ENCODE data around the gene ZNF22.

ZNF22 gene

DNA sequence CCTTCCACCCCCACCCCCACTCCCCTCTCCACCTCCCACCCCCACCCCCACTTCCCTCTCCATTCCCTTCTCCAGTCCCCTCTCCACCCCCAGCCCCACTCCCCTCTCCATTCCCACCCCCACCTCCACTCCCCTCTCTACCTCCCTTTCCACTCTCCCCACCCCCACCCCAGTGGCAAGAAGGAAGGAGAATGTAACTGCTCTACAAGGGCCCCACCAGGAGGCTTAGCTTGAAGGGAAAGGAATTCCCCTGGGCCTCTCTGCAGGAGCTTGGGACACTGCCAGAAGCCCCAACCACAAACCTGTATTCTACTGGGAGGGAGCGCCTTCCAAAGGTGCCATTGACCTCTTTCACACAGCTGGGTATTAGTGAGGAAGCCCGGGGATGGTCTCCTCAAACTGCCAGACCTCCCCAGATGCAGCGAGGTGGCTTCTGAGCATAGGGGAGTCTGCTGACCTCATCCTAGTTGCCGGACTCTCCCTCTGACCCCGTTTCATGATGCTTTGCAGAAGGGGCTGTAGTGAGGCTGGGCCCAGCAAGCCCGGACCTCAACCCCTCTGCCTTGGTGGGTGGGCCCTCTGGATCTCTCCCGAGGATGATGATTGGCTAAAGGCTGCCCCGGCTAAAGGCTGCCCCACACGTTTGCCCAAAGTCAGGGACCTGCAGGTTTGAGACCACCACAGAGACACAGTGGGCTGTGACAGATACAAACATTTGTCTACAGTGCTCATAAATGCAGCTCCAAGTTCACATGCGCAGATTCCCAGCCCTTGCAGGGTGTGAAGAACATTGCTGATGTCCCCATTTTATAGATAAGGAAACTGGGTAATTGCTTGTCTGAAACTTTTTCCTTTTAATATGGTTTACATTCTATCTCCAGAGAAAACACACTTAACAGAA, 25.0 kb upstream of the ZNF22 start:
- in situ Hi-C loops (cut with HindIII; ENCODE audit: low pct_unique_long_range_greater_than_20kb, low sequenced_read_pairs): no loop called here
- no peak for TF ChIP-seq JUND (IDR thresholded peaks at IDR 0.05; ENCODE audit: low read depth)
- peak in 1 of 2 experiments; percentile 33 for DNase-seq (ENCODE audit: low read depth in 1 of 2, low spot score in 1 of 2)

DNA sequence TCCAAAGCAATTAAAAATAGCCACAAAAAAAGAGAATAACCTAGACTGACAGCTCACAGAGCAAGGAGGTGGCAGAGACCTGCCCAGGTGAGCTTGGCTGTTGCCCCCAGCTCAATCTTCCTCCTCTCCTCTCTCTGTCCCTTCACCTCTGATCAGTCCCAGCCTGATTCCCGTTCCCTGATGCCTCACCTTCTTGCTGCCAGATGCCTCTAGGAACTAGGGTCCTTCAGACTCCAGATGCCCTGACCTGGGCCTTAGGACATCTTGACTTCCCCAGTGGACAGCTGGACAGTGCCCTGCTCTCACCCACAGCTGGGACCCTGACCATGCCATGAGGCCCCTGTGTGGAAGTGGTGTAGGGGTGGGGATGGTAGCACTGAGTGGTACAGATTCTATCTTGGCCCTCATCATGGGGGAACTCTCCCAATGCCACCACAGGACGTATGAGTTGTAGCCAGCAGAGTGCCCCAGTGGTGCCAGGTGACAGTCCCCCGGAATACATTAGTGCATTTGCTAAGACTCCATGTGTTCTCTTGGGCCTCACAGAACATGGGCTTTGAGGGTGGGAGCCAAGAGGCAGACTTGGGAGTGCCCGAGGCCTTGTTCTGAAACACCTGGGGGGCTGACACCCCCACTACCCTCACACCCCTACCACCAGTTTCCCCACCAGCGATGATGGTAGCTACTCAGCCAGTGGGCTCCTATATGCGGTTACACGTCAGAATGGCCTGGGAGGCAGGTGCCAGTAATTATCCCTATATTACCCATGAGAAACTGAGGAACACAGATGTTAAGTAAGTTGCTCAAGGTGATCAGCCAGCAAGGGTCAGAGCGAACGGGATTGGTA, 24.1 kb upstream of the ZNF22 start:
- TF ChIP-seq JUND (IDR thresholded peaks at IDR 0.05; ENCODE audit: low read depth): no peak
- no peak for DNase-seq (ENCODE audit: low read depth in 1 of 2, low spot score in 1 of 2)
- in situ Hi-C loops (cut with HindIII; ENCODE audit: low pct_unique_long_range_greater_than_20kb, low sequenced_read_pairs): no loop called here

DNA sequence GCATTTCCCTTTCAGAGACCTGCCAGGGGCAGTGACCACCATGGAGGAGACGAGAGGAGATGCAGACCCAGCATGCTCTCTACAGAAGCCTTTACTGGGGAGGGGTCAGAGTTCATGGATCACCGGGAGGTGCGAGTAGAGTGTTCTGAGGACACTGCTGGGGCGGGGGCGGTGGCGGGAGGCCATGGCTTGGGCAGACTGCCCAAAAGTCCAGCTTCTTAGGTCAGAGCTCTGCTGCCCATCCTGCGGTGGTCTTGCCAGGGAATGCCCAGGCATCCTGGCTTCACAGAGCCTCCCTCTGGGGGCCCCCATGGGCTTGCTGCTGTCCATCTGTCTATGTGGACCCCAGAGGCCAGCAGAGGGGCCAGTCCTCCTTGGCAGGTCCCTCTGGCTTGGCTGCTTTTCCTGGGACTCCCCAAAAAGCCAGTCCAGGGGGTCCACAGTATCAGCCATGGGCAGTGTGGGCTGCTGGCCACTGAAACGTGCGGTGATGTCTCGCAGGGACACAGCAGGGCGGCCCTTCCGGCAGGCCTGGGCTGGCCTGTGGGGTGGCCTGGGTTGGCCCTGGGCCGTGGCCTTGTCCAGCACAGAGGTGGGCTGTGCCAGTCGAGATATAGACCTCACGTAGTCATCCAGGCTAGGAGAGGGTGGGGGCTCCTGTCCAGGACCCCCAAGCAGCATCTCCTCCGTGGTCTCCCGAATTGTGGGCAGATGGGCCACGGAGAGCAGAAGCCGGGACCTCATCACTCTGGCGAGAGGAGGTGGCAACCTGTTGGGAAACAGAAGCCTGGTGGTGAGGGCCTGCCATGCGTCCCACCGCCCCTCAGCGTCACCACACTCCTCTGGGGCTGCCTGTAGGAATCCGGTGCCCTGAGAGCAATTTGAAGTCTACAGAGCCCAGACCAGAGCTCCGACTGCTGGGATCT, 23.2 kb upstream of the ZNF22 start:
- in situ Hi-C loops (cut with HindIII; ENCODE audit: low pct_unique_long_range_greater_than_20kb, low sequenced_read_pairs): no loop called here
- no peak for TF ChIP-seq JUND (IDR thresholded peaks at IDR 0.05; ENCODE audit: low read depth)
- no peak for DNase-seq (ENCODE audit: low read depth in 1 of 2, low spot score in 1 of 2)

DNA sequence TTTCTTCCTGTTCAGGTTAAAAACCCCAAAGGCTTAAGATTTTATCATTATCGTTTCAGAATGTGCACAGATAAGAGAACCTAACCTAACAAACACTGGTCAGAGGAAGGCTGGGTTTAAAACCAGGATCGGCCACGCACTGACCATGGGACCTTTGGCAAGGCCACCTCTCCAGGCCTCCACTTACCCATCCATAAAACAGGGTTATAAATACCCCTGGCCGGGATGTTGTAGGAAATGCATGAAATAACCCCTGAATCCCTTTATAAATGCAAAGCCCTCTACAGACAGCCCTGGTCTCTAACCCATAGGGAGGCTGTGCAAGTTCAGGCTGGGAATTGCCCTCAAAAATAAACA, 22.5 kb upstream of the ZNF22 start:
- no peak for TF ChIP-seq JUND (IDR thresholded peaks at IDR 0.05; ENCODE audit: low read depth)
- in situ Hi-C loops (cut with HindIII; ENCODE audit: low pct_unique_long_range_greater_than_20kb, low sequenced_read_pairs): no loop called here
- no peak for DNase-seq (ENCODE audit: low read depth in 1 of 2, low spot score in 1 of 2)

DNA sequence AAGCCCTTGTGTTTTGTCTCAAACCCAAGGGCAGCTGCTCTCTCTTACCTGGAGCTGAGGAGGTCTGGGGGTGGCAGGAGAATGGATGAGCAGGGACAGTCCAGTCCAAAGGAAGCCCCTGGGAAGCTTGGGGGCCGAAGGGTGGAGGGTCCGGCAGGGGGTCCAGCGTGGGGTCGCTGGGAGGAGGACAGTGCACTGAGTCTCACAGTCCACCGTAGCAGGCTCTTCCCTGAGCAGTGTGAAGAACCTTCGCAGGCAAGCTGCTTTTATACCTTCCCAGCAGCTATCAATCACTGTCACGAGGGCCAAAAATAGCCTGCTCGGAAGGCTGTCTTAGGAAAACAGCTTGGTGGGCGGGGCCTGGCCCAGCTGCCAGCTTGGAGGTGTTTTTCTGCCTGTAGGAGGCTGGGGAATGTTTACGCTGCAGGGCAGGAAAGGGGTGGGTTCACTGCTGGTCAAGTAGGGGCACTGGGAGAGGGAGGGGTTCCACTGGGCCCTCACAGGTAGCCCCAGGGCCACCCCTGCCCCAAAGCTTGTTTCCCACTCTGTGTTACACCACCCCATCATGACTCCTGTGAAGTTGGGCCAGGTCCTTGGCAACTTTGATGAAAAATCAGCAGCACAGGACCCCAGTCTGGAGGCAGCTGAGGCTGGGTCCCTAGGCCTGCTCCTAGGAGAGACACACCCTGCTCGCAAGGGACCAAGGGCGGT, 22.0 kb upstream of the ZNF22 start, which contains the start of gene DEPP1:
Gene DEPP1 (minus strand): TSS at position 240 of the 711 bp plus-strand sequence. CDS start 779 bp downstream, outside the sequence.
- in situ Hi-C loops (cut with HindIII; ENCODE audit: low pct_unique_long_range_greater_than_20kb, low sequenced_read_pairs): no loop called here
- no peak for TF ChIP-seq JUND (IDR thresholded peaks at IDR 0.05; ENCODE audit: low read depth)
- peak; percentile 92 to 96 for DNase-seq (ENCODE audit: low read depth in 1 of 2, low spot score in 1 of 2)

DNA sequence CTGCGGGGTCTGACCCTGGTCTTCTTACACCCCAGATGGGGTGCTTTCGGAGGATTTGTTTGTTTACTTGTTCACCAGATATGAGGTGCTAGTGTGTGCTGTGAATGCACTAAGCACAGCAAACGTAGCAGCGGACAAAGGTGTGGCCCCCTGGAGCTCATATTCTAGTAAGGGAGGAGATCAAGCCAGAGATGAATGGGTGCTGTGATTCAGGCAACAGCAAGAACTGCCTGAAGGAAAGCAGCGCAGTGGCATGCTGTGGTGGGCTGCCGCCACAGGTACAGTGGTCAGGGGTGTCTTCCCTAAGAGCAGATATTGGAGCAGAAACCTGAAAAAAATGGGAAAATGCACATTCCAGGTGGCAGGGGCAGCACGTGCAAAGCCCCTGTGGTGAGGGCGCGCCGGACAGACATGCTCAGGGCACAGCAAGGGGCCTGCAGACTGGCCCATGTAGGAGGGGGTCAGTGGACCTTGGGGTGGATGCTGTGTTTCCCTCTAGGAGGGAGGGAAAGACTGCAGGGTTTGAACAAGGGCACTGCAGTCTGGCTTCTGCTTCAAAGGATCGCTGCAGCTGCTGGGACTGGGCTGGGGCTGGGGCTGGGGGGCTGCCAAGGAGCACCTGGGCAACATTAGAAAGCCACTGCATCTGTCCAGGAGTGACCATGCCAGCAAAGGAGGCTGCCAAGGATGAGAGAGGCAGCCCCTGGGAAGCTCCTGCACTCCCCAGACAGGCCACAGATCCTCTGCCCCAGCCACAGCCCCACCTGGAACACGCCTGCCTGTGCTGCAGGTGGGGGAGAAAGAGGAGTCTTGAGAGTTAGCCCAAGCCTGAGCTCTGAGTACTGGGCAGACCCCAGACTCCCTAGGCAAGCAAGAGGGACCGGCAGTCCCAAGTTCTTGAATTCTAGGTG, 21.2 kb upstream of the ZNF22 start:
- in situ Hi-C loops (cut with HindIII; ENCODE audit: low pct_unique_long_range_greater_than_20kb, low sequenced_read_pairs): no loop called here
- no peak for DNase-seq (ENCODE audit: low read depth in 1 of 2, low spot score in 1 of 2)
- TF ChIP-seq JUND (IDR thresholded peaks at IDR 0.05; ENCODE audit: low read depth): no peak

DNA sequence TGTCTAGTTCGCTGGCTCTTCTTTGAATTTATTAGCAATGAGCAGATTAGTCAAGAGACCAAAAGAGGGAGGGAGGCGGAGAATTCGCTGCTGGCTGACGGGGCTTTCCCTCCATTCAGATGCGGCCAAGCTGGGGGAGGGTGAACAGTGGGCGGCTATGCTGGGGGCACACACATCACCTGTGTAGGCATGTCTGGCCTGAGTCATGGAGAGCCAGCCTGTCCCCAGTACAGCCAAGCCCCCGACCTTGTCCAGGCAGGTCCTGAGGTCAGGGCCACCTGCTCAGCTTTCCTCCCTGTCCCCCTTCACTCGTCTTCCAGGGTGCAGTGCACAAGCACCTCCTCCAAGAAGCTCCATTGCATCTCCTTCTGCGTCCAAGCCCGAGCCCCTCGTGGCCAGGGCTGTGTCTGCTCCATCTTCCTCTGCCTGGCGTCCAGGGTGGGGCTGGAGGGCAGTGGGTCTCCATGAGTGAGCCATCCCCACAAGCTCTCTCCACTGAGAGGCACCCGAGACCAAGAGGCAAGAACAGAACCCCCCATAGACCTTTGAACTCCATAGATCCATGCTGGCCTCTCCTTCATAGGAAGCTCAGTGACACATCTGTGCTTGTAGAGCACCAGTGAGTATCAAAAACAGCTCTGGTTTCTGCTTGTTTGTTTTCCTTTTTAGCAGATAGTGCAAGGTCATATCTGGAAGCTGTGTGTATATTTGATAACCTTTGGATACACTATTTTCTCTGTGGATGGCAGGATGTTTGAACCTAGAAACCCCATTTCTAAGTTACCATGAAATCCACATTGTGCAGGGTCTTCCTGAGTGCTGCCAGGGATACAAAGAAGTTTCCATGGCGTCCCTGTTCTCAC, 20.2 kb upstream of the ZNF22 start:
- in situ Hi-C loops (cut with HindIII; ENCODE audit: low pct_unique_long_range_greater_than_20kb, low sequenced_read_pairs): no loop called here
- DNase-seq (ENCODE audit: low read depth in 1 of 2, low spot score in 1 of 2): no peak
- TF ChIP-seq JUND (IDR thresholded peaks at IDR 0.05; ENCODE audit: low read depth): no peak

DNA sequence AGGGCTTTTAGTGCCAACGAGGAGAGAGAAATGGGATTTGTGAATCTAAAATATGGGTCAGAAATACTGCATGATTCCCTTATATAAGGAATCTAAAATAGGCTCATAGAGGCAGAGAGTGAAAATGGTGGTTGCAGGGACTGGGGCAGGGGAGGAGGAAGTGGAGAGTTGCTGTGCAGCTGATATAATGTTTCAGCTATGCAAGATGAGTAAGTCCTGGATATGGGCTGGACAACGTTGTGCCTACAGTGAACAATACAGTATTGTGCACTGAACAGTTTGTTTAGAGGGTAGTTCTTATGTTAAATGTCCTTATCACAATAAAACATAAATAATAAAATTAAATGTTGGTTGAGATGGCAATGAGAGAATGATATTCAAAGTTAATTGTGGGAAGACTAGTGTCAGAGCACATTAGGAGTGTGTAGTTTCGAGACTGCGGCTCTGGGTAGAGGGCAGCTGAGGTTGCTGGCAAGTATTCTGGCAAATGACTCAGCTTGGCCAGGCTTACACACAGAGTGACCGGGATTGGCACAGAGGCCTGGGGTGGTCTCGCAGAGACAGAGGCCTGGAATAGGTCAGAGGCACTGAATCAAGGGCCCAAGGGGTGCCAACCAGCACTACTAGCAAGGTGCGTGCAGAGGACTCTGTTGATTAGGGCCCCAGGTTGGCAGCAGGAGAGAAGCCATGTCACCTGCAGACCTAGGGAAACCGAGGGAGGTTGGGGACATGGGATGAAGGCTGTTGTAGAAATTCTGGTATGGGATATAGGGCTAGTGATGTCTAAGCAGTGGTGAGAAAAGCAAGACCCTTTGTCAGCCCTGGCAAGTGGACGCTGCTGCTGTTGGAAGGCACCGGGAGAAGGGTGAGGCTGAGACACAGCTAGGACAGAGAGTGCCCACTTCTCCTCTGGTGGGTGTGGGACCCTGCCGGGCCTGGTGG, 19.3 kb upstream of the ZNF22 start:
- no peak for TF ChIP-seq JUND (IDR thresholded peaks at IDR 0.05; ENCODE audit: low read depth)
- peak in 1 of 2 experiments; percentile 37 for DNase-seq (ENCODE audit: low read depth in 1 of 2, low spot score in 1 of 2)
- in situ Hi-C loops (cut with HindIII; ENCODE audit: low pct_unique_long_range_greater_than_20kb, low sequenced_read_pairs): no loop called here

DNA sequence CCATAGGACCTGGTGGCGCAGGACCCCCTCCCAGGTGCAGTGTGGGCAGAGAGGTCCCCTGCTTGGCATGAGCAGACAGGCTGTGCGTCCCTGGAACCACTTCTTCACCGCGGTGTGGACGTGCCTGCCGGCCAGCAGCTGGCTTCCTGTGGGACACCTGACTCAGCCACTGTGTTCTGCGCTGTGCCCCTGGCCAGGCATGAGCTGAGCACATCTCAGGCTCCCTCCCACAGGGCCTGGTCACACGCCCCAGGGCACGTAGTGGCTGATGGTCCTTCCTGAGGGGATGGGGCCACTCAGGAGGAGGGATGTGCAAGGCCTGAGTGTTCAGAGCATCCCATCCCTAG, 18.6 kb upstream of the ZNF22 start:
- TF ChIP-seq JUND (IDR thresholded peaks at IDR 0.05; ENCODE audit: low read depth): no peak
- no peak for DNase-seq (ENCODE audit: low read depth in 1 of 2, low spot score in 1 of 2)
- in situ Hi-C loops (cut with HindIII; ENCODE audit: low pct_unique_long_range_greater_than_20kb, low sequenced_read_pairs): no loop called here
